Stimulated activated naive B cell treated with anti-CD40 and anti-IgM and Interleukin-4, amounts not matched to agents 10 μg/mL and 1 μg/mL and 100 μg/mL, for 72 hours (primary cell): Measurements from ENCODE around the gene OSBPL7.
A peak's percentile ranks its signal among the peaks of the same experiment; 100 is the strongest.

Source experiments
- ATAC-seq, 2 donors: fragments of 150-1000 bp; cut with Tn5 transposase; replicated peaks; 2 replicates each; pipeline ENCODE4 v1.10.0; 2021; ENCODE audit warnings: moderate library complexity in 1 of 2
- DNase-seq: peaks from one replicate; pipeline ENCODE4 v3.0.0; 2021
- H3K27ac Mint-ChIP-seq: one replicate; pipeline ENCODE4 v1.8.0; 2022; ENCODE audit warnings: mild to moderate bottlenecking, mixed read lengths
- H3K27me3 Mint-ChIP-seq, 2 donors: one replicate each; pipeline ENCODE4 v1.8.0; 2022; ENCODE audit warnings: mixed read lengths in 2 of 2
- H3K36me3 Mint-ChIP-seq, 2 donors: one replicate each; pipeline ENCODE4 v1.8.0; 2022; ENCODE audit warnings: mixed read lengths in 2 of 2, mild to moderate bottlenecking in 1 of 2
- H3K4me1 Mint-ChIP-seq, 2 donors: one replicate each; pipeline ENCODE4 v1.8.0; 2022; ENCODE audit warnings: mixed read lengths in 2 of 2, mild to moderate bottlenecking in 1 of 2
- H3K4me3 Mint-ChIP-seq, 2 donors: one replicate each; pipeline ENCODE4 v1.8.0; 2022; ENCODE audit warnings: mild to moderate bottlenecking in 2 of 2, mixed read lengths in 2 of 2, moderate library complexity in 1 of 2
- H3K9me3 Mint-ChIP-seq, 2 donors: one replicate each; pipeline ENCODE4 v1.8.0; 2022; ENCODE audit warnings: mixed read lengths in 2 of 2, mild to moderate bottlenecking in 1 of 2

Gene OSBPL7, protein sequence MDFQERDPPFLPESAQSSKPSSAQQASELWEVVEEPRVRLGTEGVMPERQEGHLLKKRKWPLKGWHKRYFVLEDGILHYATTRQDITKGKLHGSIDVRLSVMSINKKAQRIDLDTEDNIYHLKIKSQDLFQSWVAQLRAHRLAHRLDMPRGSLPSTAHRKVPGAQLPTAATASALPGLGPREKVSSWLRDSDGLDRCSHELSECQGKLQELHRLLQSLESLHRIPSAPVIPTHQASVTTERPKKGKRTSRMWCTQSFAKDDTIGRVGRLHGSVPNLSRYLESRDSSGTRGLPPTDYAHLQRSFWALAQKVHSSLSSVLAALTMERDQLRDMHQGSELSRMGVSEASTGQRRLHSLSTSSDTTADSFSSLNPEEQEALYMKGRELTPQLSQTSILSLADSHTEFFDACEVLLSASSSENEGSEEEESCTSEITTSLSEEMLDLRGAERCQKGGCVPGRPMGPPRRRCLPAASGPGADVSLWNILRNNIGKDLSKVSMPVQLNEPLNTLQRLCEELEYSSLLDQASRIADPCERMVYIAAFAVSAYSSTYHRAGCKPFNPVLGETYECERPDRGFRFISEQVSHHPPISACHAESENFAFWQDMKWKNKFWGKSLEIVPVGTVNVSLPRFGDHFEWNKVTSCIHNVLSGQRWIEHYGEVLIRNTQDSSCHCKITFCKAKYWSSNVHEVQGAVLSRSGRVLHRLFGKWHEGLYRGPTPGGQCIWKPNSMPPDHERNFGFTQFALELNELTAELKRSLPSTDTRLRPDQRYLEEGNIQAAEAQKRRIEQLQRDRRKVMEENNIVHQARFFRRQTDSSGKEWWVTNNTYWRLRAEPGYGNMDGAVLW

DNA sequence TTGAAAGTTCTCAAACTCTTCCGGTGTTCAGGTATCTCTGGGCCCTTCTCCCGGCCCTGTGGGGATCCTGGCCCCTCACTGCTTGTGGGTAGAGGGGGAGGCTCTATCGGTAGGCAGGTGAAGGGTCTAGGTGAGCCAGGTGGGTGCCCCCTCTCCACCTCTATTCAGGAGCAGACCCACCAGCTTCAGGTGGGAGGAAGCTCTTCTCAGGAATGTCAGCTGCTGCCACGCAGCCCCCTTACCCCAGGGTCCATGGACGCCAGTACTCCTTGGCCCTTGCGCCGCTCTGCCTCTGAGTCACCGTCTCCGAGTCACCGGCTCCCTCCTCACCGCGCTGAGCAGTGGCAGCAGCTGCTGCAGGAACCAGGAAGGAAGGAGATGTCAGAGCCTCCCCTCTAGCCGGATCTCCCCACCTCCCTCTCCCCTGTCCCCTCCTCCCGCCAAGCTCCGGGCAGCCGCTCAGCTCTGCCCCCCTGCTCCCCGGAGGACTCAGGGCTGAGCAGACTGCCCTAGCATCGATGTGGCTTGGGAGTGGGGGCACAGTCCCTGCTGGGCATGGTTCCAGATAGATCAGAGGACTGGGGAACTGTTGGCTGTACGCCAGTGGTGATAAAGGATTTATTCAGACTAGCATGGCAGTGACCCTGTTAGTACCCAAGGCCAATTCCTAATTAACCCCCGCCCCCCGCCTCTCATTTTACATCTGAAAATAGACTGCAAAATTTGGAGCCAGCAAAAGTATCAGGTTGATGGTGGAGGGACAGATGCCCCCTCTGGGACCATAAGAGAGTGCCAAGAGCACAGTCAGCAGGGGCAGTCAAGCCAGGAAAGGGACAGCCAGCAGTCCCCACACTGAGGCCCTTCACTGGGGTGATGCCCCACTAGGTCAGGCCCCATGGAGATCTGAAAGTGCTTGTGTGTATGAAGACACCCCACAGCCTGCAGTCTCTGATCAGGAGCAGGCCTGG lies at the start of gene OSBPL7:
Gene OSBPL7 (minus strand): TSS at position 371 of the 968 bp plus-strand sequence. CDS start 1,516 bp downstream, outside the sequence.
- Mint-ChIP-seq H3K27me3 (no peaks in the 10 kb centered on the region), H3K9me3 (no peaks in the 10 kb centered on the region), H3K27ac (peak within 1 kb of the TSS; percentile 94), H3K36me3 (peaks cover 33 to 40% of the 10 kb centered on the region in 2 donors), H3K4me1 (peaks cover 26 to 39% of the 10 kb centered on the region in 2 donors), H3K4me3 (peak within 1 kb of the TSS; percentile 96 to 99)
- DNase-seq (peak; percentile 69), ATAC-seq (peak; percentile 97 to 98)

- Mint-ChIP-seq H3K27ac (no peak overlapping the region), H3K27me3 (peaks cover 60 to 75% of the 10 kb centered on the region in 2 donors), H3K4me1 (peaks cover 3 to 20% of the 10 kb centered on the region in 2 donors), H3K36me3 (no peaks in the 10 kb centered on the region), H3K4me3 (no peak overlapping the region), H3K9me3 (no peaks in the 10 kb centered on the region)
- DNase-seq (no peak), ATAC-seq (no peak)
Measured at GRCh38 chr17:47871048-47871447, 49.5 kb upstream of the OSBPL7 start.

- DNase-seq: no peak
- H3K27ac Mint-ChIP-seq: no peak overlapping the region
- no peak overlapping the region for H3K4me3 Mint-ChIP-seq
- no peaks in the 10 kb centered on the region for H3K9me3 Mint-ChIP-seq
- peaks cover 3 to 20% of the 10 kb centered on the region in 2 donors for H3K4me1 Mint-ChIP-seq
- H3K27me3 Mint-ChIP-seq: peaks cover 56 to 71% of the 10 kb centered on the region in 2 donors
- no peaks in the 10 kb centered on the region for H3K36me3 Mint-ChIP-seq
- no peak for ATAC-seq
Measured at GRCh38 chr17:47870056-47870455, 48.5 kb upstream of the OSBPL7 start.

DNA sequence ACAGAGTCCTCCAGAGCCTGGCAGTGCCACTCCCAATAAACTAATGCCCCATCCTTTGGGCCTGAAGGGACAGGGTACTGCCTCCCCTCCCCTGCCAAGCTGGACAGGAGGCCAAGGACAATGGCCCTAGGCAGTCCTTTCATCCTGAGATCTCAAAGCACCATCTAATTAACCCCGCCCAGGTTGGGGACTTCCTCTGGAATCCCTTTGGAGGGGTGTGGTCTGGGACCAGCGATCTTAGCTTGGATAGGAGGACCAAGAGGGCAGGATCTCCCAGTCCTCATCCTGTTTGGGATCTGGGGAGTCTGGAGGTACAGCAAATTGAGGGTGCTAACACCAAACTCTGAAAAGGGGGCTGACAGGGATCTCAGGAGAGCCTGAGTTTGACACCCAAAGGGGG lies 47.5 kb upstream of the OSBPL7 start:
- Mint-ChIP-seq H3K4me3 (no peak overlapping the region), H3K9me3 (no peaks in the 10 kb centered on the region), H3K36me3 (peaks cover 0 to under 1% of the 10 kb centered on the region in 2 donors), H3K4me1 (peaks cover 4 to 18% of the 10 kb centered on the region in 2 donors), H3K27ac (no peak overlapping the region), H3K27me3 (peaks cover 48 to 65% of the 10 kb centered on the region in 2 donors)
- DNase-seq (no peak), ATAC-seq (no peak)

- Mint-ChIP-seq H3K36me3 (peaks cover 0 to 1% of the 10 kb centered on the region in 2 donors), H3K27ac (no peak overlapping the region), H3K4me3 (no peak overlapping the region), H3K27me3 (peaks cover 44 to 53% of the 10 kb centered on the region in 2 donors), H3K4me1 (peaks cover 4 to 14% of the 10 kb centered on the region in 2 donors), H3K9me3 (peaks cover 0 to 2% of the 10 kb centered on the region in 2 donors)
- no peak for DNase-seq
- ATAC-seq: no peak
Measured at GRCh38 chr17:47867813-47868533, 46.4 kb upstream of the OSBPL7 start.

DNA sequence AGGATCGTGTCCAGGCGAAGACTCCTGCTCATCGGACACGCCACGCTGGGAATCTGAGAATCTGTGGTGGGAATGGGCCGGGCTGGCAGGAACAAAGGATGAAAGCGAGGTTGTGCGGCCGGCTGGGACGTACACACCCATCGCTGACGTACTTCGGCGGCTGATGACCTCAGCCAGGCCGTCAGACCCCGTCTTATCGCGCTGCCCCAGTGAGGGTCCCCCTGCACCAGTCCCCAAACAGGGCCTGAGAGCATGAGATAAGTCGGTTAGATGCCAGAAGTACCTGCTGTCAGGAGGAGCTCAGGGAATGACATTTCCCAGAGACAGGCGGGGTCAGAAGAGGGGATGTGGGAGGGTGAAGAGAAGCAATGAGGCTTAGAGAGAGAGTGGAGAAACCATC lies 45.3 kb upstream of the OSBPL7 start:
- H3K27ac Mint-ChIP-seq: no peak overlapping the region
- H3K9me3 Mint-ChIP-seq: peaks cover 0 to 2% of the 10 kb centered on the region in 2 donors
- no peak overlapping the region for H3K4me3 Mint-ChIP-seq

GRCh38 chr17:47864791-47865216 lies 43.2 kb upstream of the OSBPL7 start:
- peaks cover 33 to 35% of the 10 kb centered on the region in 2 donors for H3K27me3 Mint-ChIP-seq
- no peak overlapping the region for H3K27ac Mint-ChIP-seq
- H3K36me3 Mint-ChIP-seq: peaks cover 0 to 1% of the 10 kb centered on the region in 2 donors
- peaks cover 0 to 2% of the 10 kb centered on the region in 2 donors for H3K9me3 Mint-ChIP-seq
- H3K4me1 Mint-ChIP-seq: peaks cover 0 to 1% of the 10 kb centered on the region in 2 donors
- no peak for DNase-seq
- no peak overlapping the region for H3K4me3 Mint-ChIP-seq
- ATAC-seq: no peak

More for the DNA sequence above, 45.3 kb upstream of the OSBPL7 start:
- ATAC-seq: no peak
- Mint-ChIP-seq H3K36me3 (peaks cover 0 to 1% of the 10 kb centered on the region in 2 donors), H3K27me3 (peaks cover 39 to 43% of the 10 kb centered on the region in 2 donors), H3K4me1 (peaks cover 3 to 4% of the 10 kb centered on the region in 2 donors)
- DNase-seq: no peak

DNA sequence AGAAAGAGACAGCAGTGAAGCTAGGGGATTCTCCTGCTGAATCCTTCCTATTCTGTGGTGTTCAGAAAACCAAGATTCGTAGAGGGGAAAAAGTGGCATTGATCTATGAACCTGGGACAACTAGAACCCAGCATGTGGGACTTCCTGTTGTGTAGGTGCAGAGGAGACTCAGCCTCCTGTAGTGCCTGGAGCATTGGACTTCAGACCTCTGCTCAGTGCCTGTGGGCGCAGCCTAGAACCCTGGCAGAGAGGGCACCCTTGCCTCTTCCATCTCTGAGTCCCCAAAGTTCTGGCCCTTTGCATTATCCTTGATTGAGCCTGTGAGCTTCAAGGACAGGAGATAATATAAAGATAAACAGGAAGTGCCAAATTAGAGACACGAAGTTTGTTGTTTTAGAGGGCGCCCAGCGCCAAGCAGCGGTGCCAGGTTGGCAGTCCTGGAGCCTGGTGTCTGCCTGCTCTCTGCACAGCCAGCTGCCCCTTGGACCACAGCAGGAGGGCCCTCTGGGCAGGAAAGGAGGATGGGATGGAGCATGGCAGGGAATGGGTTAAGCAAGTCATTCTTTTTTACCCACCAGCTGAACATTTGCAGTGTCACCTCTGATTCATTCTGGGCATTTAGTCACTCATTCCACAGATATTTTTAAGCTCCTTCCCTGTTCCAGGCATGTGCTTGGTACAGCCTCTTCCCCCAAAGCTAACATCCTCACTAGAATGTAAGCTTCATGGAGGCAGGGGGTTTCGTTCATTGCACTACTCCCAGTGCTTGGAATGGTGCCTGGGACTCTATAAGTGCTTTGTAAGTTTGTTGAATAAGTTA lies 41.2 kb upstream of the OSBPL7 start:
- no peak overlapping the region for H3K27ac Mint-ChIP-seq
- H3K4me3 Mint-ChIP-seq: no peak overlapping the region
- peaks cover 0 to 1% of the 10 kb centered on the region in 2 donors for H3K4me1 Mint-ChIP-seq
- peaks cover 0 to 2% of the 10 kb centered on the region in 2 donors for H3K9me3 Mint-ChIP-seq
- no peak for DNase-seq
- H3K27me3 Mint-ChIP-seq: peaks cover 36 to 41% of the 10 kb centered on the region in 2 donors
- H3K36me3 Mint-ChIP-seq: peaks cover 0 to 1% of the 10 kb centered on the region in 2 donors
- no peak for ATAC-seq

GRCh38 chr17:47860386-47860785 lies 38.8 kb upstream of the OSBPL7 start:
- peaks cover 40 to 45% of the 10 kb centered on the region in 2 donors for H3K27me3 Mint-ChIP-seq
- ATAC-seq: no peak
- no peak overlapping the region for H3K4me3 Mint-ChIP-seq
- no peak overlapping the region for H3K27ac Mint-ChIP-seq
- H3K36me3 Mint-ChIP-seq: peaks cover 0 to 1% of the 10 kb centered on the region in 2 donors
- H3K9me3 Mint-ChIP-seq: peaks cover 0 to 2% of the 10 kb centered on the region in 2 donors
- DNase-seq: no peak
- H3K4me1 Mint-ChIP-seq: peaks cover 0 to 1% of the 10 kb centered on the region in 2 donors

DNA sequence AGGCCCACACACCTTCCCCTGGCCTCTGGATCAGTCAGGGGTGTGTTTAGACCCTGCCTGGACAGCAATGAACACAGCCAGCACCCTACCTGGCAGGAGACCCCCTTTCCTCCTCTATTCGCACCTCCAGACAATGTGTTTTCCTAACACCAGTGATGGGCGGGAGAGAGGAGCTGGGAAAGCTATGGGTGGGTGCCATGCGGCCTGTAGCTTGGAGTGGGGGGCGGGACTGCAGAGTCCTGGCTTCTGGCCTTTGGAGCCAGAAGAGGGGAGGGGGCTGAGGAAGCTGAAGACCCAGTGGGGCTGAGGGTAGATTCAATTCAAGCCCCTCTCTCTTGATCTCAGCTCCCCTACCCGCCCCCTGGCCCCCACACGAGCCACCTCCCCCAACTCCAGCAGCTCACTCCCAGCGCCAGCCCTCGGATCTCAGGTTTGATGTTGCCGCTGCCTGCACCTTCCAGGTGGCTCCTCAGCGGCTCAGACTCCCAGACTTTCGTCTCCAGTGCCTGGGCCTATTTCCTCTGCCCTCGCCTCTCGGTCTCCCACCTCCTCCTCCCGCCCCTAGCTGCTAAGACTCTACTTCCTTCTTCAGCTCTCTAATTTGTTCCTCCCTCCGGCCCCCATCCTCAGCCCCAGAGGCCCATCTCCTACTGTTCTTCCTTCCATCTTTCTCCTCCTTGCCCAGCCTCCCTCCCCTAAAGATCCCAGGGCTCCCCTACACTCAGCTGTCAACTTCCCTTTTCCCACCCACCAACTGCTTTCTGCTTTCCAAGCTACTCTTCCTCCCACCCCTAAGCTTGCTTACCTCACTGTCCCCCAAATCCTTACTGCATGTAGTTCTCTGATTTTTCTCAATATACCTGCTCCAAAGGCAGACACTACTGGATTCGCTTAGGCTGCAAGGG lies 36.2 kb upstream of the OSBPL7 start:
- ATAC-seq (no peak), DNase-seq (no peak)
- H3K36me3 Mint-ChIP-seq: no peaks in the 10 kb centered on the region
- H3K4me1 Mint-ChIP-seq: peaks cover 0 to 1% of the 10 kb centered on the region in 2 donors
- no peak overlapping the region for H3K4me3 Mint-ChIP-seq
- H3K27ac Mint-ChIP-seq: no peak overlapping the region
- peaks cover 62 to 64% of the 10 kb centered on the region in 2 donors for H3K27me3 Mint-ChIP-seq
- H3K9me3 Mint-ChIP-seq: no peaks in the 10 kb centered on the region

DNA sequence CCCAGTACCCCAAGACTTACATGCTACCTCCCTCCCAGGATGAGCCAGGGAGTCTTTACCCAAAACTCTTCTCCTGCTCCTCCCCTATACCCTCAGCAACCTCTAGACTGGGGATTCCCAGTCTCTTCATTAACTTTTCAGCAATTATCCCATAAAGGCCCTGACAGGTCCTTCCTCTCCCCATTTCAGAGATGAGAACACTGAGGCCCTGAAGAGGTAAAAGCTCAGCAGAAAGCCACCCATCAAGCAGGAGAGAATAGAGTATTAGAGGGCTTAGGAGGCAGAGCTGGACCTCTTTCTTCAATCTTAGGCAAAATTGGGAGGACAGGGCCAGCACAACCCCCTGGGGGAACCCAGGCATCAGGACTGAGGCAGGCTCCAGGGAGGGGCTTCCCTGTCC lies 35.2 kb upstream of the OSBPL7 start:
- Mint-ChIP-seq H3K27ac (no peak overlapping the region), H3K4me1 (peaks cover 8 to 9% of the 10 kb centered on the region in 2 donors), H3K36me3 (no peaks in the 10 kb centered on the region), H3K4me3 (no peak overlapping the region), H3K27me3 (peaks cover 71 to 72% of the 10 kb centered on the region in 2 donors), H3K9me3 (no peaks in the 10 kb centered on the region)
- ATAC-seq: no peak
- no peak for DNase-seq
